EL (cell line): Measurements from ENCODE around the gene TMEM176B.
"Not testable (repeated sequence)": the region's sequence is repeated elsewhere in the genome, so short reads cannot be mapped to it uniquely, and the experiment has no call there.

Source experiments
- DNase-seq: peaks from one replicate; pipeline ENCODE4 v3.0.0-alpha.2; 2016

Gene TMEM176B

GRCh38 chr7:150788474-150789269 is 11.5 kb downstream of the TMEM176B start:
- DNase-seq: peak; percentile 6

DNA sequence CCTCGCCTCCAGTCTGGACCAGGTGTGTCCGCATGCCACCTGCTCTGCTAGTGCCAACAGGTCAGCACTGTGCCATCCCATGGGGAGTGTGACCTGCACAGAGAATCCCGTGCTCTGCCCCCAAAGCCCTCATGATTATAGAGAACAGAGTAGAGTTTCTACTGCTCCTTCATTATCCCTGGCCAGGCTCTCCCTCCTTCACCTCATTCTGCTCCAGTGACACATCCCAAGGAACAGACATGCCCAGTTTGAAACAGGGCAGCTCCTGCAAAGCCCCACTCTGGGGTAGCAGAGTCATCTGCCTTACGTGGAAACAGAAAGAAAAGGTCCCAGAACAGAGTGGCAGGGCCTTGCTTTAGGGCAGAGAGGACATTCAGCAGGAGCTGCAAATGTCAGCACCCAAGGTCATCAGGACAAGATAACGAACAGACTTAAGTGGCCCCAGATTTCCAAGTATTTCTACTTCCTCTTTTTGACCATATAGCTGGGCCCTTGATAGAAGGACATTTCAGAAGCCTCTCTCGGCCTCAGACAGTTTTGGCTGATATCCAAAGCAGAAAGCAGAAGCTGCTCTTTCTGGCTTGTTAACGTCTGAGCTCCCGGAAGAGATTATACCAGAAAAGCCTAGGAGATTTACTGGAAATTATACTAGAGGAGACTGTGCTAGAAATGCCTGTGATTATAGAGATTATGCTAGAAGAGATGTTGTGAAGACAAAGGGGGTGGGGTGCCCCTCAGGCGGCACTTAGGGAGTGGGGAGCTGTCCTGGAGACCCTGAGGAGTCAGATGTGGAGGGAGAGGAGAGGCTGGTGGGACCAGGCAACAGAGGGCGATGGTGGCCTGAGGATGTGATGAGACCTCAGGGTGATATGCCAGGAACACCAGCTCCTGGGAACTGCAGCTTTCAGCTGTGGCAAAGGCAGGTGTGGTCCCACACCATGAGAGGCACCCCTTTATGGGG is 12.6 kb downstream of the TMEM176B start:
- DNase-seq: no peak

GRCh38 chr7:150784954-150785353 is 15.2 kb downstream of the TMEM176B start:
- DNase-seq: no peak

GRCh38 chr7:150784120-150784736 is 15.9 kb downstream of the TMEM176B start:
- no peak for DNase-seq

GRCh38 chr7:150781961-150782360 is 18.2 kb downstream of the TMEM176B start:
- DNase-seq: no peak

GRCh38 chr7:150781103-150781502 is 19.1 kb downstream of the TMEM176B start:
- peak; percentile 3 for DNase-seq

DNA sequence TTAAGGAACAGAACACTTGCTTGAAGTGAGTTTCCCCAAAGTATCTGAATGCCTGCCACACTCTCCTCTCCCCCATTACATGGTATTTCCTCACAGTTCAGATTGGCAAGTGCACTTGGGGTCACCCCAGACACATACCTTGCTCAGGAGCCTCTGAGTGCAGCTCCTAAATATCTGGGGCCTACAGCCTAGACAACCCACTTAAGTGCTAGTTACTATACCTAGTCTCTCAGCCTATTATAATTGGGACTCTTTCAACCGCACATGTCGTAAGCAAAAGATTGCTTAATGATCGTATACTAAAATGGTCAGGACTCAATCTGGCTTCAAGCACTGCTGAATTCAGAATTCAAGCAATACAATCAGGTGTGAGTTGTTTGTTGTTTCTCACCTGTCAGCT is 19.9 kb downstream of the TMEM176B start:
- no peak for DNase-seq

GRCh38 chr7:150778738-150779301 is 21.3 kb downstream of the TMEM176B start:
- peak; percentile 58 for DNase-seq

DNA sequence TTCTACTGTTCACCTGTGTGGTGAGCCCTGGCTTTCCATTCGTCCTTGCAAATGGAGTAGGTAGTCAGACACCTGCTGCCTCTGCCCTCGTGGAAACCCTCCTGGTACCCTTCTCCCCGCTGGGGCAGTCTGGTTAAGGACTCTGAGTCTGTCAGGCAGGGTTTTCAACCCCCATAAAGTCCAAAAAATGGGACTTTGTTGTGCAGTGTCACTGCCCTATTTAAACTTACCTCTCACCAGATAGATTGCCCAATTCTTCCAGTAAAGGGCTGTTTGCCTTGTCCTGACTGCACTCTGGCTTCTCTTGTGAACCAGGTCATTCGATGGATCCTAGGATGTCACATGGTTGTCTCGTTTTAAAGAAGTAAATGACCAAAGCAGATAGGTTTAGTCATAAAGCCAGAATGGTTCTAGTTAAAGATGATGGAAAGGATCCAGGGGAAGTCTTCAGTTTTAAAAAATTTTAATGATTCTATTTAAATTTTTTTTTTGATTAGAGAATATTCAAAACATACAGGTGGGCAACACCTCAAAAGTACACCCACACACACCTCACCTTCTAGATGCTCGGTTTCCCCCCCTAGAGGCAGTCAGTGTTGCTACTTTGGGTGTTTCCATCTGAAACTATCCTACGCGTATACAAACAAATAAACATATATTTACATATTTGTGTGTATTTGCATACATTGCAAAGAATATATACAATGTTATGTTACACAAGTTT is 22.0 kb downstream of the TMEM176B start:
- DNase-seq: no peak

DNA sequence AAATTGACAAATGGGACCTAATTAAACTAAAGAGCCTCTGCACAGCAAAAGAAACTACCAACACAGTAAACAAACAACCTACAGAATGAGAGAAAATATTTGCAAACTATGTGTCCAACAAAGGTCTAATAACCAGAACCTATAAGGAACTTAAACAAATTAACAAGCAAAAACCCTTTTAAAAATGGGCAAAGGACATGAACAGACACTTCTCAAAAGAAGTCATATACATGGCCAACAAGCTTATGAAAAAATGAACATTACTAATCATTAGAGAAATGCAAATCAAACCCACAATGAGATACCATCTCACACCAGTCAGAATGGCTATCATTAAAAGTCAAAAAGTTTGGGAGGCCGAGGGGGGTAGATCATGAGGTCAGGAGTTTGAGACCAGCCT is 26.0 kb downstream of the TMEM176B start:
- not testable (repeated sequence) for DNase-seq

DNA sequence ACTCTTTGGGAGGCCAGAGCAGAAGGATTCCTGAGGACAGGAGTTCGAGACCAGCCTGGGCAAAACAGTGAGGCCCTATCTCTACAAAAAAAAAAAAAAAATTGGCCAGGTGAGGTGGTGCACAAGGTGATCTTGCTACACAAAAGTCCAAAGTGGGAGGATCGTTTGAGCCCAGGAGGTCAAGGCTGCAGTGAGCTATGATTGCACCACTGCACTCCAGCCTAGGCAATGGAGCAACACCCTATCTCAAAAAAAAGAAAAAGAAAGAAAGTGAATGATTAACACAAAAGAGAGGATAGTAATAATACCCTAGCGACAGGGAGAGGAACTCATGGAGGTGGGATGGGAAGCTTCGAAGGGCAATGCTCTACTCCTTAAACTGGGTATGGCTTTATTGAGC is 30.4 kb downstream of the TMEM176B start:
- no peak for DNase-seq

DNA sequence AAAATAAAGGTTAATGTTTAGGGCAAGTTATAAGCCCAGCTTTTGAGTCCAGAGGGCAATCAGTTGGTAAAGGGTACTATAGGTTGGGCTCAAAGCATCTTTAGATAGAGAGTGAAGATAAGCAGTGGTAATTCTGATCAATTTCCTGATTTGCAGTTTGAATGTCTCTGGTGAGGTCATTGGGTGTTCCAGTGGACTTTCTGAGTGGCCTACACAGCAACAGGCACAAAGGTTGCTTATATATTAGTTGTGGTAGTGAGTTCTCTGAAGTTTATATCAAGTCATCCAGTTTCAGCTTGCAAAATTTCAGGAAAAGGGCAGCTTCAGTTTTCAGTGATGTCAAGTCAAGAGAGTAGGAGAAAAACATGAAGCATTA is 33.8 kb downstream of the TMEM176B start:
- no peak for DNase-seq

- no peak for DNase-seq
These were observed 40.7 kb downstream of the TMEM176B start for GRCh38 chr7:150759479-150759878.

DNA sequence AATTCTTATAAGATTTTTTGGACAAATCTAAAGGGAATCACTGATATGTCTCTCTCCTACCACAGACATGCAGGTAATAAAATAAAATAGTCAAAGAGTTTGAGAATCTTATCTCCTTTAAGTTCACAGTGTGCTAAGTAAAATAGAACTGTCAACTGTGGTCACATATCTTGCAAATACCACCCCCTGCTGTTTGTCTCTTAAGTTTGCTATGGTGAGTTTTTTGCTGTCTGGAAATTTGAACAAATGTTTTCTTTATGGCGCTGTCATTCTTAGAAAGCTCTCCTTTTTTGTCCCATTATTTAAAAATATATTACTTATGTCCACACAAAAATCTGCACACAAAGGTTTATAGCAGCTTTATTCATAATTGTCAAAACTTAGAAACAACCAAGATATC is 43.3 kb downstream of the TMEM176B start:
- DNase-seq: no peak

DNA sequence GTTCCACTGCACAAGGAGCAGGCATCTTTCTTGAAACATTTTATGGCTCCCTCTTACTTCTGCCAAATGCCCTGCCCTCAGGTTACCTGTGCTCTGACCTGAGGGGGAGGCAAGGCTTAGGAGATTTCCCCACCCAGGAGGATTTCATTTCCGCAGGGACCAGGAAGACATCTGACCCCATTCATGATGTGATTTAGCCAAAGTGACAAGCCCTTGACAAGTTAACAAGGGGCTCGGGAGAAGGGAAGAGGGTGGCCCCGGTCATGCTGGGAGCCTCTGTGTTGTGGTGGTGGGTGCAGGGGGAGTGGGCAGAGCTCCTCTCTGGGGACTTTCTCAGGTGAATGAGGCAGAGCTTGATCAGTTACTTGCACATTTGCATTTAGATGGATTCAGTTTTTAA is 44.0 kb downstream of the TMEM176B start:
- no peak for DNase-seq

DNA sequence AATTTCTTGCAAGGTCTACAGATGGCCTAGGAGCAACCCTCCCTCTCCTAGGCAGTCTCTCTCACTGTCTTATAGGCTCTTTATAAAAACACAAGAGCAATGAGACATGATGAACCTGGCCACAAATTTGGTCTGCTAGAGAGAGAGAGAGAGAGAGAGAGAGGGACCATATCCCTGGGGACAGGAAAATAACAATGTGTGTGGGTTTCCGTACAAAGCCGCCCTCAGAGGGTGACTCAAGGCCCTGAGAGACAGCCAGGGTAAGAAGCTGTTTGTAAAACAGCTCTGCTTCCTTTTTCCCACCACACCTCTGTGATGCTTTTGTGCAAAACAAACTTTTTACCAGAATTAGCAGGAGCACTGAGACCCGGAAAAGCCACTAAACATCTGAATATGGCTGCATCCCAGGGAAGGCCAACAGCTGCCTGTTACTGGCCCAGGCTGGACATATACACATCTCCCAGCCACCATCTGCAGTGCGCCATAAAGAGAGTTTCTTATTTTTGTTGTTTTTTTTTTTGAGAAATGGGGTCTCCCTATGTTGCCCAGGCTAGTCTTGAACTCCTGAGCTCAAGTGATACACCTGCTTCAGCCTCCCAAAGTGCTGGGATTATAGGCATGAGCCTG is 44.6 kb downstream of the TMEM176B start:
- no peak for DNase-seq

GRCh38 chr7:150754951-150755350 is 45.2 kb downstream of the TMEM176B start:
- no peak for DNase-seq

DNA sequence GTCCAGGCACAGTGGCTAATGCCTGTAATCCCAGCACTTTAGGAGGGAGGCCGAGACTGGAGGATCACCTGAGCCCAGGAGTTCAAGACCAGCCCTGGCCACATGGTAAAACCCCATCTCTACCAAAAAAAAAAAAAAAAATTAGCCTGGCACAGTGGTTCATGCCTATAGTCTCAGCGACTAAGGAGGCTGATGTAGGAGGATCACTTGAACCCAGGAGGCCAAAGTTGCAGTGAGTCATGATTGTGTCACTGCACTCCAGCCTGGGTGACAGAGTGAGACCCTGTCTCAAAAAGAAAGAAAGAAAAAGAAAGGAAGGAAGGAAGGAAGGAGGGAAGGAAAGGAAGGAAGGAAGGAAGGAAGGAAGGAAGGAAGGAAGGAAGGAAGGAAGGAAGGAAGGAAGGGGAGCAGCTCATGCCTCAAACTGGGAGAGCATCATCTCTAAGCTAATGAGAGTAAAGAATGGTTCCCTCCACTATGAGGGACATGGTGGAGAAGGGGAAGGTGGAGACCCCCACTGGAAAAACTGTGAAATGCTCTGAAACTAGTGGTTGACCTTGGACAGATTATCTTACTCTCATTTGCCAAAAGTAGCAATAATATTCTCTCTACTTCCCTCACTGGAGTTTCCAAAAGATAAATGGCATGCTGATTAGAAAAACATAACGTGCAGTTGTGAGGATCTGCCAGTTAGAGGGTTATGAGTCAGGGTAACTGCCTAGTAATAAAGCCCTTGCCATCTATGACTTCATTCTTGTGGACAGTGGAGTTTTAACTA is 46.1 kb downstream of the TMEM176B start:
- DNase-seq: no peak

DNA sequence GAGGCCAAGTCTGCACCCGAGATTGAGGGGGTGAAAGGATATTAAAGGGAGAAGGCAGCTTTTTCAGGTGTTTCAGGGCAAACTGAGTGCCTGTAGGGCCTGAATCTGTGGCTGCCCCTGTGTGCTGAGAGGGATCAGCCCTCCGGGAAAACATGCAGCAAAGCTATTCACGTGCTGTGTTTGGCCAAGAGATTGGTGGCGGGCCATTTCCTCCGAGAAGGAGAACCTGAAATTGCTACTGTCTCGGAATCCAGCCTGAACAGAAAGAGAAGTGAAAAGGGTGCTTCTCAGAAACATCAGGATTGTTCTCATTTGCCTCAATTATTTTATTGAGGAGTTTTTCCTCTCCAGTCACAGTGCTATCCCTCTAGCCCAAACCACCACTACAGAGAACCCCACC is 46.9 kb downstream of the TMEM176B start:
- no peak for DNase-seq

GRCh38 chr7:150751702-150752101 is 48.5 kb downstream of the TMEM176B start:
- no peak for DNase-seq

DNA sequence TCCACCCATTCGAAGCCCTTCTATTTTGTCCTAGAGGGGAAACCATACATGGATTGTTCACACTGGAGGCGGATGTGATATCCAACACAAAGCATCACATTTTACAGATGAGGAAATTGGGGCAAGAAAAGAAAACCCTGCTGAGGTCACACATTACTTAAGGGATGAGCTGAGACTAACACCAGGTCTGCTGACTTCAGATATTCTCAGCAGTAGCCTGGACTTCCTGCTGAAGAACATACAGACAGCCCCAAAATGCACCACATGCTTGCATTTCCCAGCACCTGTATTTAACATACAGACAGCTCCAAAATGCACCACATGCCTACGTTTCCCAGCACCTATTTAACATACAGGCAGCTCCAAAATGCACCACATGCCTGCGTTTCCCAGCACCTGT is 51.8 kb downstream of the TMEM176B start:
- DNase-seq: no peak
